Stimulated activated naive B cell treated with anti-CD40 and anti-IgM and Interleukin-4, amounts not matched to agents 10 μg/mL and 1 μg/mL and 100 μg/mL, for 72 hours (primary cell): ENCODE results near the gene ADARB1.

Experiments used
- ATAC-seq, 2 donors: fragments of 150-1000 bp; cut with Tn5 transposase; replicated peaks; 2 replicates each; pipeline ENCODE4 v1.10.0; 2021; ENCODE audit warnings: moderate library complexity in 1 of 2
- DNase-seq: peaks from one replicate; pipeline ENCODE4 v3.0.0; 2021
- H3K27ac Mint-ChIP-seq: one replicate; pipeline ENCODE4 v1.8.0; 2022; ENCODE audit warnings: mild to moderate bottlenecking, mixed read lengths
- H3K27me3 Mint-ChIP-seq, 2 donors: one replicate each; pipeline ENCODE4 v1.8.0; 2022; ENCODE audit warnings: mixed read lengths in 2 of 2
- H3K36me3 Mint-ChIP-seq, 2 donors: one replicate each; pipeline ENCODE4 v1.8.0; 2022; ENCODE audit warnings: mixed read lengths in 2 of 2, mild to moderate bottlenecking in 1 of 2
- H3K4me1 Mint-ChIP-seq, 2 donors: one replicate each; pipeline ENCODE4 v1.8.0; 2022; ENCODE audit warnings: mixed read lengths in 2 of 2, mild to moderate bottlenecking in 1 of 2
- H3K4me3 Mint-ChIP-seq, 2 donors: one replicate each; pipeline ENCODE4 v1.8.0; 2022; ENCODE audit warnings: mild to moderate bottlenecking in 2 of 2, mixed read lengths in 2 of 2, moderate library complexity in 1 of 2
- H3K9me3 Mint-ChIP-seq, 2 donors: one replicate each; pipeline ENCODE4 v1.8.0; 2022; ENCODE audit warnings: mixed read lengths in 2 of 2, mild to moderate bottlenecking in 1 of 2

Gene ADARB1

DNA sequence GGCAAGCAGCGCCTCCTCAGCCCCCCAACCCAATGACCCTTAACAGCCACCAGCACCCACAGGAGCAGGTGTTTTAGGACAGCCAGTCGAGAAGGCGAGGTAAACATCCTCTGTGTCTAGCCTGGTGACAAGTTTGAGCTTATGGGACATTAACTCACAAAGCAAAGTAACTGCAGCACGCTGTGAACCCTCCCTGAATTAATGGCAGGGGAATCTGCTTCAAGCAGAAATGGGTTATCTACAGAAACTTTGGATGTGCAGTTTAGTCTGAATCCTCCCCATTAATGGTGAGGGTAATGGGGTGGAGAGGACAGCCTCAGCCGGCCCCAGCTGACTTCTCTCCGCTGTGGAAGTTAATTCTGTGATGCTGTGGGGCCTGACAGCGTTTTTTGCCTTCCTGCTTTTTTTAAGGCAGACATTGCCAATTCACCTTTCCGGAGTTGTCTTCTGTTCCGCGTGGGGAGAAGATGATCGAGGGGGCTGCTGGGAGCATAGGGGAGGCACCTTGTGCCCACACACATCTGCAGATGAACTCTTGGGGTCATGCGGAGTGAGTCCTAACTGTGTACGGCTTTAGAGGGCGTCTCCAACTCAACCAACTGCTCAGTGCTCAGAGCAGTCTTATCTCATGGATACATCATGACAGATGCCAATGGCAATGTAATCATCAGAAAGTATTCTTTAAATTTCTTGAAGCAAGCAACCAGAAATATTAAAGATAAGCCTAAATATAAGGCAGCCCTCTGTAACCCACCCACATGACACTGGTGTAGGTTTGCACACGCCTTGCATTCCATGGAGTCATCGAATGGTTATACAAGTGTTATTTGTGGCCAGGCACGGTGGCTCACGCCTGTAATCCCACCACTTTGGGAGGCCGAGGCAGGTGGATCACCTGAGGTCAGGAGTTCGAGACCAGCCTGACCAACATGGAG lies 172.3 kb downstream of the ADARB1 start:
- H3K27ac Mint-ChIP-seq: no peak overlapping the region
- no peaks in the 10 kb centered on the region for H3K4me1 Mint-ChIP-seq
- H3K36me3 Mint-ChIP-seq: peaks cover 1 to 5% of the 10 kb centered on the region in 2 donors
- peaks cover 11 to 14% of the 10 kb centered on the region in 2 donors for H3K9me3 Mint-ChIP-seq
- DNase-seq (no peak), ATAC-seq (no peak)
- peaks cover 31 to 48% of the 10 kb centered on the region in 2 donors for H3K27me3 Mint-ChIP-seq
- H3K4me3 Mint-ChIP-seq: no peak overlapping the region

DNA sequence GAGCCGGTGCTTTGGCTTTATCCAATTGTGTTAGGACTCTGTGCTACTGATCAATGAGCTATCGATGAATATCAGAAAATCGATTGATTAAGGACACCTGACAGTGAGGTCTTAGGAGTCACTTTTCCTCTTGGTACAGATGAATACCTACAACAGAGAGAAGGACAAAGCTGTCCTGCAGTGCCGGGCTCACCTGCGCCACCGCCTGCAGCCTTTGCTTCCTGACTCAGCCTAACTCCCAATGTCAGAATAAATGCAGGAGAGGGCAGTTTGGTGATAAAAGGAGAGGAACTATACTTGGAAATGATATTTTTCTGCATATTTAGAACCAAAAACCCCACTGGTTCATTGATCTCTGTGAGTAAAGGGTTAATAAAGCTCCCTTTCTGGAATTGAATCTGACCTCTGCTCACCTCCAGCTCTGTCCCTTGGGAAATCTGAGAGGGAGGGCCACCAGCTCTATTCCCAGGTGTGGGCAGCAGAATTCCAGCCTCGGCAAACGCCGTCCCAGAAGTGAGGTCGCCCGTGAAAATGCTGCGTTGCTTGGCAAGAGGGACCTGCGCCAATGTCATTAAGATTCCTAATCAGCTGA lies 174.0 kb downstream of the ADARB1 start:
- H3K36me3 Mint-ChIP-seq: peaks cover 1 to 5% of the 10 kb centered on the region in 2 donors
- H3K27ac Mint-ChIP-seq: no peak overlapping the region
- H3K27me3 Mint-ChIP-seq: peaks cover 30 to 42% of the 10 kb centered on the region in 2 donors
- H3K9me3 Mint-ChIP-seq: peaks cover 10 to 12% of the 10 kb centered on the region in 2 donors
- DNase-seq: no peak
- no peaks in the 10 kb centered on the region for H3K4me1 Mint-ChIP-seq
- no peak overlapping the region for H3K4me3 Mint-ChIP-seq
- ATAC-seq: no peak

DNA sequence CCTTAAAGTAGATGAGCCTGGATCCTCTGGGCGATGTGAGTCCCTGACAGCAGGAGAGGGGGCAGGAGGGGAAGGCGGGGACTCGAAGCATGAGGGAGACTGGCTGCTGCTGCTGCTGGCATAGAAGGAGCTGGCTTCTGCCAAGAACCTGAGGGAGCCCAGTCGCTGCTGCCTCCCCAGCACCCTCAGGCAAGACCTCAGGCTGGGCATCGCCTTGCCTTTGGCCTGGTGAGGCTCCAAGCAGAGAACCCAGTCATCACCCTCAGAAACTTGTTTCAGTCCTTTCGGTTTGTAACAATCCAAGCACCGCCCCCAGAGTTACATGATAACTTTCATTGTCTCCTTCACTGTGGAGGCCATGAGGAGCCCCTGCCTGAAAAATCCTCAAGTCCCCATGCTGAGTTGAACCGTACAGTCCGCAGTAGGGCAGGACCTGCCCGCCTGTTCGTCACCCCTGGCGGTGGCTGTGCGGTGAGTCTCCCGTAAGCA lies 174.6 kb downstream of the ADARB1 start:
- peaks cover 6% of the 10 kb centered on the region in 2 donors for H3K9me3 Mint-ChIP-seq
- no peak overlapping the region for H3K27ac Mint-ChIP-seq
- H3K27me3 Mint-ChIP-seq: peaks cover 24 to 37% of the 10 kb centered on the region in 2 donors
- DNase-seq: no peak
- ATAC-seq: no peak
- H3K36me3 Mint-ChIP-seq: peaks cover 1 to 5% of the 10 kb centered on the region in 2 donors
- no peak overlapping the region for H3K4me3 Mint-ChIP-seq
- no peaks in the 10 kb centered on the region for H3K4me1 Mint-ChIP-seq

DNA sequence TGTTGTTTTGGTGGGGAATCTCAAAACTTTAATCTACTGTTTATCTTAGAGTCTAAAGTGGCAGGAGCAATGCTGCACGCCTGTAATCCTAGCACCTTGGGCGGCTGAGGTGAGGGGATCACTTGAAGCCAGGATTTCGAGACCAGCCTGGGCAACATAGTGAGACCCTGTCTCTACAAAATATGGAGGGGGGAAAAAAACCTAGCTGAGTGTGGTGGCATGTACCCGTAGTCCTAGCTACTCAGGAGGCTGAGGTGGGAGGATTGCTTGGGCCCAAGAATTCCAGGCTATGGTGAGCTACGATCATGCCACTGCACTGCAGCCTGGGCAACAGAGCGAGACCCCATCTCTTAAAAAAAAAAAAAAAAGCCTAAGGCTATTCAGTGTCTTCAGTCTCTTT lies 175.2 kb downstream of the ADARB1 start:
- Mint-ChIP-seq H3K9me3 (no peaks in the 10 kb centered on the region), H3K4me1 (peaks cover 0 to 2% of the 10 kb centered on the region in 2 donors), H3K4me3 (no peak overlapping the region), H3K27me3 (peaks cover 24 to 36% of the 10 kb centered on the region in 2 donors), H3K36me3 (no peaks in the 10 kb centered on the region), H3K27ac (no peak overlapping the region)
- DNase-seq (no peak), ATAC-seq (no peak)

DNA sequence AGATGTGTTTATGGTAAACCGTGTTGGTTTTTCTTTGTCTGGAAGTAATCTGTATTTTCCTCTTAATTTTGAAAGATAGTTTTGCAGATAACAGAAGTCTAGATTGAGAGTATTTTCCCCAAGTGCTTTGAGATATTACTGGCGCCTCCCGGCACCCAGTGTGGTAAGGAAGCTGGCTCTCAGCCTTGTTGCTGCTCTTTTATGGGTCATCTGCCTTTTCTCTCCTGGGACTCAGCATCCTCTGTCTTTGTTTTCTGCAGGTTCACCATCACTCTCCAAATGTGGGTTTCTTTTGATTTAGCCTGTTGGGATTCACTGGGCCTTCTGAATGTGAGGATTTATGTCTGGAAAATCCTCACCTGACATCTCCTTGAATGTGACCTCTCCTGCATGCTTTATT lies 175.9 kb downstream of the ADARB1 start:
- H3K9me3 Mint-ChIP-seq: no peaks in the 10 kb centered on the region
- peaks cover 26 to 40% of the 10 kb centered on the region in 2 donors for H3K27me3 Mint-ChIP-seq
- no peak overlapping the region for H3K27ac Mint-ChIP-seq

DNA sequence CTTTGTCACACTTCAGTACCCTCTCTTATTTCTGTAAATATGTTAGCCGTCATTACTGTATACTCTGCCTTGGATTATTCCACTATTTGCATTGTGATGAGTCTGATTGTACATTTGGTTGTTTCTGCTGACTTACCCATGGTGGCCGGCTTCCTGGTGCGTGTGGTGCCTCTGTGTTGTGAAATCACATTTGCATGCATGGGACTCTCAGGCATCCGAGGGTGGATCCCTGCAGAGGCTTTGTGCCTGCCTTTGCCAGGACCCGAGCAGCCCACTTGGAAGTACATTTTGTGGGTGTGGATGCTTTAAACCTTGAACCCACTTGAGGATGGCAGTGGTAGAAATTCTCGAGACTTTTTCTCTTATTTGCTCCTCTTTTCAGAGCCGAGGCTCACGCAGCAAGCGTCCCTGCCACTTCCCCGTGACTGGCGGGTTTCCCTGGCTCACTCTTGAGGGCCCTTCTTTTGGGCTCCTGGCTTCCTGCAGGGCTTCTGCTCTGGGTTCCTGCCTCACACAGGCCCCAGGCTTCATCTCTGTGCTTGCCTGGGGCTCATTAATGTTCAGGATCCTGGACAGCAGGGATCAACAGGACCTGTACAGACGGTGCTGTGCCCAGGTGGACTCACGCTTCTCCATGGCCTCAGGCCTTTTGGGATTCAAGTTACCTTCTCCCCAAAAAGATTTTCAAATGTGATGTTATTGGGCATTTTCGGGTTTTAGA lies 176.7 kb downstream of the ADARB1 start:
- DNase-seq (no peak), ATAC-seq (no peak)
- no peak overlapping the region for H3K27ac Mint-ChIP-seq
- no peak overlapping the region for H3K4me3 Mint-ChIP-seq
- H3K4me1 Mint-ChIP-seq: peaks cover 0 to 10% of the 10 kb centered on the region in 2 donors
- H3K9me3 Mint-ChIP-seq: no peaks in the 10 kb centered on the region
- H3K27me3 Mint-ChIP-seq: peaks cover 22 to 38% of the 10 kb centered on the region in 2 donors
- H3K36me3 Mint-ChIP-seq: no peaks in the 10 kb centered on the region

More for the DNA sequence above, 175.9 kb downstream of the ADARB1 start:
- ATAC-seq (no peak), DNase-seq (no peak)
- H3K36me3 Mint-ChIP-seq: no peaks in the 10 kb centered on the region
- H3K4me1 Mint-ChIP-seq: peaks cover 0 to 6% of the 10 kb centered on the region in 2 donors
- no peak overlapping the region for H3K4me3 Mint-ChIP-seq

DNA sequence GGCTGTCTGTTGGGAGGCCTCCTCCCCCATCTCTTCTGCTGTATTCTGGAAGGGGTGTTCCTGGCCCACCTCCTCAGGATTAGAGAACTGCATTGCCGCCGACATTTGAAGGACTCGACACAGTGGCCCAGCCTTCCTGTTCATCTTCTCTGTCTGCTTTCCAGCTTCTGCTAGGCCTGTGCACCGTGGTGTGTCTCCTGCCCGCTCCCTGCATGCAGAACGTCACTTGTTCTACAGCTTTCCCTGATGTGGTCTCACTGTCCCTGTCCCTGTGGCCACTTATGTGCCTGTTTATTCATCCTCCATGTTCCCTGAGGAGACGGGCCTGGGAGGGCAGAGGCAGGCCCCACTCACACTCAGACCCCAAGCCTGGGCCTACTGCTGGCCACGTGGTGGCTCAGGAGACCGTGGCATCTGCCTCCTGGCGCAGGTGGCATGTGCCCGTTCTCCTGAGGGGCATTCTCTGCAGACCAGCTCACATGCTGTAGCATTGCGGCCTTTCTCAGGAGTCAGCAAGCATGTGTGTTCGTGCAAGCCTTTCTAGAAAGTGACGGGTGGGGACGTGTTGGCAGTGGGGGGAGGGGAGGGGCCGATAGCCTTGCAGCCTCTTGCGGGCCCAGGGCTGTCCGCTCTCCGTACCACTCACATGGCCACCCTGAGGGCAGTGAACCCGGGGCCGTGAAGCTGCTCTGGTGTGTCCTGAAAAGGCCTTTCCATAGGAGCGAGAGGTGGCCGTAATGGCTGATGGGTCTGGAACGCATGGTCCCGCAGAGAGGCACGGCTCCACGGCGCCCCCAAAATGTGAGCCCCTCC lies 177.5 kb downstream of the ADARB1 start:
- Mint-ChIP-seq H3K9me3 (no peaks in the 10 kb centered on the region), H3K4me3 (no peak overlapping the region), H3K27me3 (peaks cover 20 to 36% of the 10 kb centered on the region in 2 donors), H3K4me1 (peaks cover 0 to 17% of the 10 kb centered on the region in 2 donors), H3K27ac (no peak overlapping the region), H3K36me3 (no peaks in the 10 kb centered on the region)
- no peak for ATAC-seq
- DNase-seq: no peak

DNA sequence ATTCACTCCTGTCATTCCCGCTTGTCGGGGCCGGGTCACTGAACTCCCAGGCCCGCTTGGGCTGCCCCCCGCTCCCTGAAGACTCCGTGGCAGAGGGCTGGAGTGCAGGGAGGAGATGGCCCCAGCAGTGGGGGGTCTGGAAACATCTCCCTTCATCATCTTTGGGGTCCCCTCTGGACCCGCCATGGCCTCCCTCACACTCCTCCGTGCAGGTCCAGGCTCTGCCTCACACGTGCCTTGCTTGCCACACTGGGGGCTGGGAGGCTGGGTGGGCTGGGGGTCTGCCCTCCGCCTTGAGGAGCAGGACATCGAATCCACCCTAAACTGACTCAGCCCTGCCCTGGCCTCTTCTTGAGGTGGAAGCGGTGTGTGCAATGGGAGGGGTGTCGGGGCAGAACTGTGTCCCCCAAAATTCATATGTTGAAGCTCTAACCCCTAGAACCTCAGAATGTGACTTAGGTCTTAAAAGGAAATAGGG lies 178.1 kb downstream of the ADARB1 start:
- peaks cover 0 to 23% of the 10 kb centered on the region in 2 donors for H3K4me1 Mint-ChIP-seq
- no peak for DNase-seq
- no peaks in the 10 kb centered on the region for H3K9me3 Mint-ChIP-seq
- no peak overlapping the region for H3K4me3 Mint-ChIP-seq
- peaks cover 18 to 40% of the 10 kb centered on the region in 2 donors for H3K27me3 Mint-ChIP-seq
- no peaks in the 10 kb centered on the region for H3K36me3 Mint-ChIP-seq
- H3K27ac Mint-ChIP-seq: no peak overlapping the region
- ATAC-seq: no peak

DNA sequence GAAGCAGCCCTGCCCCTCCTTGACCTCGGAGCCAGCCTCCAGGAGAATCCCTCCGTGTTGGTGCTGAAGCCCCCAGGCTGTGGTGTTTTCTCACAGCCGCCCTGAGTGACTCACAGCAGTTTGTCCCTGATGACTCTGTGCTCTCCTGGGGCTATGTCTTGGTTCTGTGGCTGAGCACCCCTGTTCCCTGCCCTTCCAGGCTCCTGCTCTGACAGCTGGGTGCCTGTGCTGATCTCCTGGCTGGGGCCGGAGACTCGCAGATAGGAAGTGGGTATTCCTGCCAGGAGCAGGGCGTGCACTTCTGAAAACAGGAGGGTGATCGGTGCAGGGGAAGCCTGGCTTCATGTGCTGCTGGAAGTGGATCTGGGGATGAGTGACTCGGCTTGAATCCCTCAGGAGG lies 178.8 kb downstream of the ADARB1 start:
- Mint-ChIP-seq H3K9me3 (no peaks in the 10 kb centered on the region), H3K4me3 (no peak overlapping the region), H3K27me3 (peaks cover 14 to 42% of the 10 kb centered on the region in 2 donors)

DNA sequence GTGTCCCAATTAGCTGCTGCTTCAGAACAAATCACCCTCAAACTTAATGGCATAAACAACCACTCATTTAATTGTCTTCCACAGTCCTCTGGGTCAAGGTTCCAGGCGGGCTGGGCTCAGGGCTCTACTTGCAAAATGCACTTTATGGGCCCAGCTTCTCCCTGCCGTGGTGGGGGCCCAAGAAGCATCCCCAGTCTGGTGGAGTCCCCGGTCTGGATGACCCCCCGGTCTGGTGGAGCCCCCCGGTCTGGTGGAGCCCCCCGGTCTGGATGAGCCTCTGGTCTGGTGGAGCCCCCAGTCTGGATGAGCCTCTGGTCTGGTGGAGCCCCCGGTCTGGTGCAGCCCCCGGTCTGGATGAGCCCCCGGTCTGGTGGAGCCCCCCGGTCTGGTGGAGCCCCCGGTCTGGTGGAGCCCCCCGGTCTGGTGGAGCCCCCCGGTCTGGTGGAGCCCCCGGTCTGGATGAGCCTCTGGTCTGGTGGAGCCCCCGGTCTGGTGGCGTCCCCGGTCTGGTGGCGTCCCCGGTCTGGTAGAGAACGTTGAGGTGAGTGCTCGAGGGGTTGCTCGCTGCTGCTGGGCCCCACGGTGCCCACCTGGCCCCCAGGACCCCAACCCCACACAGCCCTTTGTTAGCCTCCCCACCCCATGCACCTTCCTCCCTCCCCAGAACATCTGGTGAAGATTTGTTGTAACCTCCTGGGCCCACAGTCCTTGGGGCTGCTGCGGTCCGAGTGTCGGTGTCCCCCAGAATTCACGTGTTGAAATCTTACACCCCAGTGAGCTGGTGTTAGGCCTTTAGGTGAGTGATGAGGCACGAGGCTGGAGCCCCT lies 179.5 kb downstream of the ADARB1 start:
- Mint-ChIP-seq H3K36me3 (no peaks in the 10 kb centered on the region), H3K9me3 (no peaks in the 10 kb centered on the region), H3K4me1 (peaks cover 0 to 23% of the 10 kb centered on the region in 2 donors), H3K27ac (no peak overlapping the region), H3K27me3 (peaks cover 14 to 48% of the 10 kb centered on the region in 2 donors), H3K4me3 (no peak overlapping the region)
- DNase-seq (no peak), ATAC-seq (no peak)

More for the DNA sequence above, 178.8 kb downstream of the ADARB1 start:
- no peak for ATAC-seq
- Mint-ChIP-seq H3K4me1 (peaks cover 0 to 23% of the 10 kb centered on the region in 2 donors), H3K27ac (no peak overlapping the region), H3K36me3 (no peaks in the 10 kb centered on the region)
- DNase-seq: no peak

DNA sequence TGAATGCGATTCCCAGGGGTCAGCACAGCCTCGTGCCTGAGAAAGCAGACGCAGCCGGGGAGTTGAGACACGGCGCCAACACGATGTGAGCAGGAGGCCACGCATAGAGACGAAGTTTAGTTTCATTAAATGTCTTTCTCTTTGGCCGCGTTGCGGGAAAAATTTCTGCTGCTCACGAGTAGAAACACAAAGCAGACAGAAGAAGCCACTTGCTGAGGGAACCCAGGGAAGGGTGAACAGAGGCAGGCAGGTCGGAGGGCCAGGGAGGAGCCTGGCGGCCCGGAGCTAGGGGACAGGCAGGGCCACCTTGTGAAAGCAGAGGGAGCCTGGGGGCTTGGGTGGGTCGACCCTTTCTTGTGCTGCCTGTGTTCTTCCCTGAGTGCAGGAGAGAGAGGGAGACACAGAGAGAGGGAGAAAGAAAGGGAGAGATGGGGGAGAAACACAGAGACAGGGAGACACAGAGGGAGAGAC lies 180.1 kb downstream of the ADARB1 start:
- H3K27me3 Mint-ChIP-seq: peaks cover 14 to 48% of the 10 kb centered on the region in 2 donors
- H3K36me3 Mint-ChIP-seq: no peaks in the 10 kb centered on the region
- H3K4me3 Mint-ChIP-seq: no peak overlapping the region
- no peak for ATAC-seq
- peaks cover 0 to 23% of the 10 kb centered on the region in 2 donors for H3K4me1 Mint-ChIP-seq
- no peaks in the 10 kb centered on the region for H3K9me3 Mint-ChIP-seq
- no peak for DNase-seq
- no peak overlapping the region for H3K27ac Mint-ChIP-seq

DNA sequence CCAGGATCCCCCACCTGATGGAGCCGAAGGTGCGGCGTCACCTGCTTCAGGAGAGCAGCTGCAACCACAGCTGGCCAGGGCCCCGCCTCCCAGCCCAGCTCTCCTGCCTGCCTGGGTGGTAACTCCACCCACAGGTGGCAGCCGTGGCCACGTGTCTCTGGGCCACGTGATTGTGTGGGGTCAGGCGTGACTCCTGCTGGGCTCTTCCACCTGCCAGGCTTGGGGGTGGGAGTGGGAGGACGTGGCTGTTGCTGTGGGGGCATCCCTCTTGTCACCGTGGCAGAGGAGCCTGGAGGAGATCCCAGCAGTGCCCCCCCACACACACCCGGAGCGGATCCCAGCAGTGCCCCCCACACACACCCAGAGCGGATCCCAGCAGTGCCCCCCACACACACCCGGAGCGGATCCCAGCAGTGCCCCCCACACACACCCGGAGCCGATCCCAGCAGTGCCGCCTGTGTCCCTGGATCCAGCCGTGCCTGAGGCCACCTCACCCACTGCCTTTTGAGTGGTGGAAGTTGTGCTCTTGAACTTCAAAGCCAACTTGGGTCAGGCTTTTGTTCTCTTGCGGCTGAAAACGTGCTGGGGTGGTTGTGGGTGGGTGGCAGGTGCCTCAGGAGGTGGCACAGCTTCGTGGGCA lies 181.1 kb downstream of the ADARB1 start:
- DNase-seq (no peak), ATAC-seq (peak in 1 of 2 donors; percentile 40)
- Mint-ChIP-seq H3K4me3 (no peak overlapping the region), H3K4me1 (peaks cover 0 to 23% of the 10 kb centered on the region in 2 donors), H3K9me3 (no peaks in the 10 kb centered on the region), H3K36me3 (no peaks in the 10 kb centered on the region), H3K27me3 (peaks cover 14 to 43% of the 10 kb centered on the region in 2 donors), H3K27ac (no peak overlapping the region)
